ENCODE measurements around the gene EML2.

DNA sequence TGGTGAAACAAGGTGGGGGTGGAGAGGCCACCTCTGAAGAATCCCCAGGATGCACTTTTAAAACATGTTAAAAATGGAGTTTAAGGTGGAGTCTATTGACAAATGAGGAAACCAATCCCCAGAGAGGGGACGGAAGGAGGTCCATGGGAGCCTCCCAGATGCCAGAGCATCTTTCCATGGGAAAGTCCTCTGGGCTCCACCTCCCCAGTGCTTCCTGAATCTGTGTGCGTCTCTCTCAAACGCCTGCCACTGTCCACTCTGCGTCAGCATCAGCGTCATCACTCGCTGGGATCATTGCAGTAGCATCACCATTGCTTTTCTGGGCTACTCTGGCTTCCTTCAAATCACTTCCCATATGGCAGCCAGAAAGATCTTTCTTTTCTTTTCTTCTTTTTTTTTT is 43.4 kb downstream of the EML2 start:
- no peak for TF ChIP-seq CTCF (IDR thresholded peaks at IDR 0.05; ENCODE audit: borderline replicate concordance, extremely low read depth, low read length, poor library complexity, severe bottlenecking)
- TF ChIP-seq EZH2 (IDR thresholded peaks at IDR 0.05; ENCODE audit: borderline replicate concordance, low read depth, low read length, severe bottlenecking): no peak
